NB4 (cell line): ENCODE data around the gene NECTIN3.

Source experiments
- CTCF ChIP-seq: IDR thresholded peaks from one replicate; pipeline ENCODE4 v1.5.1; 2012; ENCODE audit warnings: low read depth, low read length
- POLR2A ChIP-seq: IDR thresholded peaks from 2 replicates; pipeline ENCODE4 v1.6.1; 2011; ENCODE audit warnings: mild to moderate bottlenecking; ENCODE audit not compliant: insufficient read length; ENCODE audit errors: extremely low read depth

- TF ChIP-seq CTCF (no peak), POLR2A (no peak)
Measured at GRCh38 chr3:111134302-111134701, 62.7 kb downstream of the NECTIN3 start.
